Stimulated activated CD8-positive, alpha-beta memory T cell treated with anti-CD3 and anti-CD28 coated beads, Interleukin-12 subunit alpha, Interleukin-12 subunit beta, amount 100 ng/mL, for 4 hours (primary cell): ENCODE results near the gene TREH.
"Not testable (repeated sequence)": the region's sequence is repeated elsewhere in the genome, so short reads cannot be mapped to it uniquely, and the experiment has no call there.

ENCODE experiments used
- DNase-seq: peaks from one replicate; pipeline ENCODE4 v3.0.0-alpha.2; 2020; ENCODE audit warnings: low read depth

The TREH gene

GRCh38 chr11:118696673-118697226, 17.3 kb upstream of the TREH start:
- DNase-seq = no peak

- DNase-seq = no peak
These were observed 15.3 kb upstream of the TREH start for GRCh38 chr11:118694771-118695170.

GRCh38 chr11:118694185-118694584, 14.7 kb upstream of the TREH start:
- DNase-seq = no peak

GRCh38 chr11:118691926-118692830, 12.7 kb upstream of the TREH start:
- DNase-seq = peak; percentile 51

GRCh38 chr11:118690553-118691304, 11.3 kb upstream of the TREH start:
- no peak for DNase-seq

- peak; percentile 69 for DNase-seq
These were observed 10.6 kb upstream of the TREH start for GRCh38 chr11:118689852-118690552.

- no peak for DNase-seq
These were observed 10.0 kb upstream of the TREH start for GRCh38 chr11:118689503-118689851.

- no peak for DNase-seq
These were observed 9.5 kb upstream of the TREH start for GRCh38 chr11:118688851-118689502.

GRCh38 chr11:118688339-118688738, 8.9 kb upstream of the TREH start:
- DNase-seq = not testable (repeated sequence)

- no peak for DNase-seq
These were observed 8.5 kb upstream of the TREH start for GRCh38 chr11:118687906-118688305.

- DNase-seq = no peak
These were observed 4.7 kb upstream of the TREH start for GRCh38 chr11:118684187-118684586.

GRCh38 chr11:118682939-118683338, 3.5 kb upstream of the TREH start:
- not testable (repeated sequence) for DNase-seq

GRCh38 chr11:118682372-118682771, 2.9 kb upstream of the TREH start:
- no peak for DNase-seq

- DNase-seq = not testable (repeated sequence)
These were observed 542 bp downstream of the TREH start for GRCh38 chr11:118678908-118679307.

- DNase-seq = no peak
These were observed 1.5 kb downstream of the TREH start for GRCh38 chr11:118677977-118678376.

- no peak for DNase-seq
These were observed 5.4 kb downstream of the TREH start for GRCh38 chr11:118674082-118674435.

- DNase-seq = no peak
These were observed 5.9 kb downstream of the TREH start for GRCh38 chr11:118673361-118674081.

GRCh38 chr11:118672846-118673245, 6.6 kb downstream of the TREH start:
- DNase-seq = no peak

- no peak for DNase-seq
These were observed 8.2 kb downstream of the TREH start for GRCh38 chr11:118671254-118671653.

GRCh38 chr11:118670063-118670462, 9.4 kb downstream of the TREH start:
- no peak for DNase-seq

GRCh38 chr11:118666371-118666770, 13.1 kb downstream of the TREH start:
- DNase-seq = no peak
